Testis (tissue), 3 donors: ENCODE data around the gene PGF. TPM values are rescaled to one million over a fixed set of nuclear protein-coding genes. Genes with fewer than 3 reads are reported as not detected.

Experiments
- DNase-seq: peaks from one replicate; pipeline ENCODE4 v3.0.0-alpha.2; 2019
- H3K27ac ChIP-seq, 2 donors: fragments of 200-600 bp; sonication (generic); one replicate each; pipeline ENCODE4 v1.5.1; 2019
- H3K27me3 ChIP-seq: fragments of 200-600 bp; sonication (generic); one replicate; pipeline ENCODE4 v1.5.1; 2019
- H3K36me3 ChIP-seq: fragments of 200-600 bp; sonication (generic); one replicate; pipeline ENCODE4 v1.5.1; 2017; ENCODE audit warnings: low read depth; ENCODE audit errors: missing control alignments
- H3K4me1 ChIP-seq: fragments of 200-600 bp; sonication (generic); one replicate; pipeline ENCODE4 v1.5.1; 2019
- H3K4me3 ChIP-seq, 2 donors: fragments of 200-600 bp; sonication (generic); one replicate each; pipeline ENCODE4 v1.5.1; 2017 to 2019
- H3K9me3 ChIP-seq: fragments of 200-600 bp; sonication (generic); one replicate; pipeline ENCODE4 v1.5.1; 2017
- CTCF ChIP-seq, 3 experiments: fragments of 450-650 bp in 2 of 3; fragments of 200-600 bp in 1 of 3; sonication (generic) in 1 of 3; IDR thresholded peaks; one replicate each; pipeline ENCODE4 v1.5.1; 2016 to 2019; ENCODE audit warnings: antibody characterized with exemption in 3 of 3, mild to moderate bottlenecking in 2 of 3, moderate library complexity in 1 of 3
- POLR2A ChIP-seq: fragments of 450-650 bp; IDR thresholded peaks from one replicate; pipeline ENCODE4 v1.6.1; 2017; ENCODE audit warnings: antibody characterized with exemption, mild to moderate bottlenecking, moderate library complexity
- WGBS, 2 donors: methylation state at CpG; one replicate each; pipeline ENCODE4 v1.1.5; 2018; 5-methylcytosine and 5-hydroxymethylcytosine counted together
- intact Hi-C: fragments of 100-400 bp; cut with DNase I; formaldehyde crosslinking; loops from one replicate; pipeline ENCODE4 v1.15.1; 2023; ENCODE audit warnings: low total_unique reads
- polyA plus RNA-seq: library from polyadenylated mRNA; stranded (reverse); fragments of 350-450 nt; fragmentation: Illumina TruSeq; extraction: RNeasy Lipid Tissue Mini Kit (QIAGEN cat#74804); gene quantifications from one replicate; pipeline ENCODE4 v1.2.3, GENCODE V29; 2014; ENCODE audit warnings: low read depth, low replicate concordance; ENCODE audit not compliant: insufficient read depth
- total RNA-seq, 2 donors: library from RNA; depleted of rRNA; stranded (reverse); fragments of >200 nt; gene quantifications; one replicate each; pipeline ENCODE4 v1.2.3, GENCODE V29; 2016

The PGF gene
- total and polyA plus RNA-seq, 3 donors from 2014 or later = 5.4 to 11.5 (median 6.5) TPM

- Histone ChIP-seq H3K4me1 (peaks cover 8% of the 10 kb centered on the region), H3K36me3 (no peaks in the 10 kb centered on the region), H3K27me3 (no peaks in the 10 kb centered on the region), H3K4me3 (peak within 1 kb of the TSS; percentile 64 to 68), H3K9me3 (no peaks in the 10 kb centered on the region), H3K27ac (peak within 1 kb of the TSS; percentile 48 to 54)
- TF ChIP-seq CTCF (IDR thresholded peaks at IDR 0.05) = no peak
- TF ChIP-seq POLR2A = no peak
- DNase-seq = peak; percentile 95
- intact Hi-C loops = no loop called here
- 8 to 9% methylated on average over 15 to 22 of the region's 51 CpGs for WGBS, 2 donors
Measured at GRCh38 chr14:74922752-74923401, 32.5 kb downstream of the PGF start, which contains the start of gene RPS6KL1. TSS of gene RPS6KL1 (minus strand) at chr14:74923260. CDS start at chr14:74921541, 1,719 bp downstream.

GRCh38 chr14:74921987-74922751 lies 33.2 kb downstream of the PGF start:
- no peak for DNase-seq
- H3K36me3 ChIP-seq = no peaks in the 10 kb centered on the region
- peaks cover 15% of the 10 kb centered on the region for H3K4me1 ChIP-seq
- no peak for TF ChIP-seq POLR2A
- TF ChIP-seq CTCF (IDR thresholded peaks at IDR 0.05) = no peak
- peak overlapping the region; percentile 64 to 68 for H3K4me3 ChIP-seq
- H3K27ac ChIP-seq = peak overlapping the region in 1 of 2 donors; percentile 54
- intact Hi-C loops = no loop called here
- no peaks in the 10 kb centered on the region for H3K27me3 ChIP-seq
- H3K9me3 ChIP-seq = no peaks in the 10 kb centered on the region
- WGBS, 2 donors = 60 to 65% methylated on average over 16 to 19 of the region's 19 CpGs

GRCh38 chr14:74921053-74921620 lies 34.3 kb downstream of the PGF start:
- no peak for TF ChIP-seq CTCF (IDR thresholded peaks at IDR 0.05)
- no peak for TF ChIP-seq POLR2A
- peaks cover 26% of the 10 kb centered on the region for H3K4me1 ChIP-seq
- intact Hi-C loops = no loop called here
- no peak overlapping the region for H3K27ac ChIP-seq
- DNase-seq = no peak
- H3K27me3 ChIP-seq = no peaks in the 10 kb centered on the region
- WGBS, 2 donors = 94 to 96% methylated on average over 2 to 19 of the region's 19 CpGs
- no peak overlapping the region for H3K4me3 ChIP-seq
- no peaks in the 10 kb centered on the region for H3K9me3 ChIP-seq
- H3K36me3 ChIP-seq = no peaks in the 10 kb centered on the region

- intact Hi-C loops = no loop called here
- 88 to 90% methylated on average over 4 of the region's 4 CpGs for WGBS, 2 donors
- no peaks in the 10 kb centered on the region for H3K27me3 ChIP-seq
- H3K4me3 ChIP-seq = no peak overlapping the region
- no peak overlapping the region for H3K27ac ChIP-seq
- peaks cover 33% of the 10 kb centered on the region for H3K4me1 ChIP-seq
- H3K9me3 ChIP-seq = no peaks in the 10 kb centered on the region
- TF ChIP-seq POLR2A = no peak
- TF ChIP-seq CTCF (IDR thresholded peaks at IDR 0.05) = no peak
- no peak for DNase-seq
- no peaks in the 10 kb centered on the region for H3K36me3 ChIP-seq
Measured at GRCh38 chr14:74920281-74920680, 35.1 kb downstream of the PGF start.
